Stomach smooth muscle (tissue), 2 donors: Measurements from ENCODE around the gene DEFB113.

ENCODE experiments used
- H3K27ac ChIP-seq: one replicate; pipeline ENCODE4 v1.7.0; 2013; ENCODE audit warnings: mild to moderate bottlenecking, low read length, inconsistent platforms
- H3K27me3 ChIP-seq, 2 donors: one replicate each; pipeline ENCODE4 v1.7.0; 2013; ENCODE audit warnings: low read length in 2 of 2; ENCODE audit not compliant: insufficient read depth in 2 of 2, control insufficient read depth in 1 of 2
- H3K36me3 ChIP-seq, 2 donors: one replicate each; pipeline ENCODE4 v1.7.0; 2013; ENCODE audit warnings: low read length in 2 of 2; ENCODE audit not compliant: control insufficient read depth in 2 of 2, insufficient read depth in 2 of 2
- H3K4me1 ChIP-seq: one replicate; pipeline ENCODE4 v1.7.0; 2013; ENCODE audit warnings: low read length; ENCODE audit not compliant: control insufficient read depth, insufficient read depth
- H3K4me3 ChIP-seq, 2 donors: one replicate each; pipeline ENCODE4 v1.7.0; 2013; ENCODE audit warnings: low read length in 2 of 2
- H3K9ac ChIP-seq, 2 donors: one replicate each; pipeline ENCODE4 v1.7.0; 2013; ENCODE audit warnings: low read length in 2 of 2, mild to moderate bottlenecking in 1 of 2
- H3K9me3 ChIP-seq, 2 donors: one replicate each; pipeline ENCODE4 v1.7.0; 2013; ENCODE audit warnings: low read length in 2 of 2; ENCODE audit not compliant: control insufficient read depth in 2 of 2
- donor health status: healthy.
- donor health status: Pancreatic carcinoma.

Gene DEFB113, protein sequence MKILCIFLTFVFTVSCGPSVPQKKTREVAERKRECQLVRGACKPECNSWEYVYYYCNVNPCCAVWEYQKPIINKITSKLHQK

GRCh38 chr6:49969605-49970004 is at the start of gene DEFB113:
Gene DEFB113, minus strand, starts transcription at chr6:49969625. Its CDS starts 0 bp downstream, at chr6:49969625.
- H3K9me3 ChIP-seq, result no peaks in the 10 kb centered on the region
- H3K4me3 ChIP-seq, result no peak within 1 kb of the TSS
- no peaks in the 10 kb centered on the region for H3K4me1 ChIP-seq
- no peak within 1 kb of the TSS for H3K27ac ChIP-seq
- H3K36me3 ChIP-seq, result no peaks in the 10 kb centered on the region
- no peak within 1 kb of the TSS for H3K9ac ChIP-seq
- H3K27me3 ChIP-seq, result no peaks in the 10 kb centered on the region

DNA sequence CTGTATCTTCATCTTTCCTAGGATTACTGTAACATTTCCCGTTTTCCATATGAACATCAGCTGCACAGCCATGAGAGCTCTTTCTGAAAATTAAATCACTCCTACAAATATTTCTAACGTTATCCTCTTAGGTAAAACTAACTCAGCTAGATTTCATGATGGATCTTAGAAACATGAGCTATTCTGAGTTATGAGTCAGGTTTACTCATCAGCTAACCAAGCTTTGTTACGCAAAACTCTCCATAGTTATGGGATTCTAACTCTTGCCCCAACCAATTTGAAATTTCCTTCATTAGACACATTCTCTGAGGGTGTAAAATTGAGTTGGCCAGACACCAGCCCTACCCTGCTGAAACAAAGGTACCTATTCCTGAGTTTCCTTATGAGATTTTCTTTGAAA is 38.4 kb upstream of the DEFB113 start:
- Histone ChIP-seq H3K4me1 (no peaks in the 10 kb centered on the region), H3K9me3 (no peaks in the 10 kb centered on the region), H3K27me3 (no peaks in the 10 kb centered on the region)

GRCh38 chr6:50003139-50003538 is 33.7 kb upstream of the DEFB113 start:
- H3K4me3 ChIP-seq, result no peak overlapping the region
- no peak overlapping the region for H3K9ac ChIP-seq
- H3K27ac ChIP-seq, result no peak overlapping the region
- H3K36me3 ChIP-seq, result no peaks in the 10 kb centered on the region
- H3K9me3 ChIP-seq, result no peaks in the 10 kb centered on the region
- H3K4me1 ChIP-seq, result no peaks in the 10 kb centered on the region
- no peaks in the 10 kb centered on the region for H3K27me3 ChIP-seq

More for the DNA sequence above, 38.4 kb upstream of the DEFB113 start:
- Histone ChIP-seq H3K4me3 (no peak overlapping the region), H3K27ac (no peak overlapping the region), H3K36me3 (no peaks in the 10 kb centered on the region), H3K9ac (no peak overlapping the region)

GRCh38 chr6:49995278-49995677 is 25.9 kb upstream of the DEFB113 start:
- H3K27me3 ChIP-seq, result no peaks in the 10 kb centered on the region
- H3K36me3 ChIP-seq, result no peaks in the 10 kb centered on the region
- H3K4me3 ChIP-seq, result no peak overlapping the region
- H3K9ac ChIP-seq, result no peak overlapping the region
- no peak overlapping the region for H3K27ac ChIP-seq
- H3K9me3 ChIP-seq, result no peaks in the 10 kb centered on the region
- no peaks in the 10 kb centered on the region for H3K4me1 ChIP-seq

DNA sequence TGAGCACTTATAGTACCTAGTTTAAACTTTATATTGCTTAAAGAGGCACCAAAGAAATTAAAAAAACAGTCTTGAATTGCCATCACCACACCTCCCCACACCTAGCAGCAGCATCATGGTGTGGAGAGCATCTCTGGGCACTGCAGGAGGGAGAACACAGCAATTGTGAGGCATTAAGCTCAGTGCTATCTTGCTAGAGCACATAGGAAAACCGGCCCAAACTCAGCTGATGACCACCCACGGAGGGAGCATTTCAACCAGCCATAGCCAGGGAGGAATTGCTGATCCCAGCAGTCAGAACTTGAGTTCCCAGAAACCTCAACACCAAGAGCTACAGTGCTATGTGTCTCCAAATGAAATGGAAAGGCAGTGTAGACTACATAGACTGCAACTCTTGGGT is 19.5 kb upstream of the DEFB113 start:
- Histone ChIP-seq H3K27ac (no peak overlapping the region), H3K9ac (no peak overlapping the region), H3K9me3 (no peaks in the 10 kb centered on the region), H3K27me3 (no peaks in the 10 kb centered on the region), H3K36me3 (no peaks in the 10 kb centered on the region), H3K4me1 (no peaks in the 10 kb centered on the region), H3K4me3 (no peak overlapping the region)

DNA sequence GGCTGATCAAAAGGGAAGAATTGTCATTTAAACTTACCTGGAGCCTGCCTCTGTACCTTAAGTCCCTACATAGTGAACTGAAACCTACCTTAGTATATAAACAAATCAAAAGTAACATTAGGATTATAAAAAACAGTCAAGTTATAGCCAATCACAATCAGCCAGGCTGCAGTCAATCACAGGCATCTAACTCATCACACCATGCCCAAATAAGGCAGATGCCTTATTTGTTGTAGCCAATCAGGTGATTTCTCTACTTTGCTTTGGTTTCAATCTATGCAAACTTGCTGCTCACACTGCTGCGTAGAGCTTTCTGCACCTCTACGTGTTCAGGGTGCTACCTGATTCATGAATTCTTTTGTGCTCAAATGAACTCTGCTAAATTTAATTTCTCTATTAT is 18.3 kb upstream of the DEFB113 start:
- H3K9ac ChIP-seq, result no peak overlapping the region
- no peaks in the 10 kb centered on the region for H3K36me3 ChIP-seq
- H3K4me1 ChIP-seq, result no peaks in the 10 kb centered on the region
- no peaks in the 10 kb centered on the region for H3K9me3 ChIP-seq
- no peaks in the 10 kb centered on the region for H3K27me3 ChIP-seq
- H3K4me3 ChIP-seq, result no peak overlapping the region
- no peak overlapping the region for H3K27ac ChIP-seq

GRCh38 chr6:49986551-49986950 is 17.1 kb upstream of the DEFB113 start:
- Histone ChIP-seq H3K9ac (no peak overlapping the region), H3K36me3 (no peaks in the 10 kb centered on the region), H3K27ac (no peak overlapping the region), H3K4me3 (no peak overlapping the region), H3K4me1 (no peaks in the 10 kb centered on the region), H3K27me3 (no peaks in the 10 kb centered on the region), H3K9me3 (no peaks in the 10 kb centered on the region)

DNA sequence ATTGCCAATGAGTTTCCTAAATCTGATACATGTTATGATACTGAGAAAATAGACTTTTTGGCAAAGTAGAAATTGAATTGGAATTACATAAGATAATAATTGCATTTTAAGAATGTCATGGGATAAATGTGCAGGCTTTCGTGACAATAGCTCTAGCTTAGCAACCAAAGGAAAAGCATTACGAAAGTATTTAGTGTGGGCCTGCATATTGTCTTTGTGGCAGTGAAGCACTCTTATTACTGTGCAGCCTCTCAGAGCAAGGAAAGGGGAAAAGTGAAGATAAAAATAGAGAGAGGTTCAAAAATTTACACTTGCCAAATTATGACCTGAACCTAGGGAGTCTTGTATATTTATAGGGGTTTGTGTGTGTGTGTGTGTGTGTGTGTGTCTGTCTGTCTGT is 12.6 kb upstream of the DEFB113 start:
- H3K4me1 ChIP-seq, result no peaks in the 10 kb centered on the region
- no peak overlapping the region for H3K4me3 ChIP-seq
- H3K9me3 ChIP-seq, result no peaks in the 10 kb centered on the region
- no peak overlapping the region for H3K27ac ChIP-seq
- no peak overlapping the region for H3K9ac ChIP-seq
- no peaks in the 10 kb centered on the region for H3K27me3 ChIP-seq
- no peaks in the 10 kb centered on the region for H3K36me3 ChIP-seq

GRCh38 chr6:49980898-49981297 is 11.5 kb upstream of the DEFB113 start:
- no peaks in the 10 kb centered on the region for H3K4me1 ChIP-seq
- H3K4me3 ChIP-seq, result no peak overlapping the region
- no peak overlapping the region for H3K27ac ChIP-seq
- H3K36me3 ChIP-seq, result no peaks in the 10 kb centered on the region
- H3K27me3 ChIP-seq, result no peaks in the 10 kb centered on the region
- no peaks in the 10 kb centered on the region for H3K9me3 ChIP-seq
- H3K9ac ChIP-seq, result no peak overlapping the region

- H3K9me3 ChIP-seq, result no peaks in the 10 kb centered on the region
- H3K27me3 ChIP-seq, result no peaks in the 10 kb centered on the region
- H3K9ac ChIP-seq, result no peak overlapping the region
- no peaks in the 10 kb centered on the region for H3K4me1 ChIP-seq
- H3K27ac ChIP-seq, result no peak overlapping the region
- H3K4me3 ChIP-seq, result no peak overlapping the region
- H3K36me3 ChIP-seq, result no peaks in the 10 kb centered on the region
Measured at GRCh38 chr6:49979584-49979983, 10.2 kb upstream of the DEFB113 start.

DNA sequence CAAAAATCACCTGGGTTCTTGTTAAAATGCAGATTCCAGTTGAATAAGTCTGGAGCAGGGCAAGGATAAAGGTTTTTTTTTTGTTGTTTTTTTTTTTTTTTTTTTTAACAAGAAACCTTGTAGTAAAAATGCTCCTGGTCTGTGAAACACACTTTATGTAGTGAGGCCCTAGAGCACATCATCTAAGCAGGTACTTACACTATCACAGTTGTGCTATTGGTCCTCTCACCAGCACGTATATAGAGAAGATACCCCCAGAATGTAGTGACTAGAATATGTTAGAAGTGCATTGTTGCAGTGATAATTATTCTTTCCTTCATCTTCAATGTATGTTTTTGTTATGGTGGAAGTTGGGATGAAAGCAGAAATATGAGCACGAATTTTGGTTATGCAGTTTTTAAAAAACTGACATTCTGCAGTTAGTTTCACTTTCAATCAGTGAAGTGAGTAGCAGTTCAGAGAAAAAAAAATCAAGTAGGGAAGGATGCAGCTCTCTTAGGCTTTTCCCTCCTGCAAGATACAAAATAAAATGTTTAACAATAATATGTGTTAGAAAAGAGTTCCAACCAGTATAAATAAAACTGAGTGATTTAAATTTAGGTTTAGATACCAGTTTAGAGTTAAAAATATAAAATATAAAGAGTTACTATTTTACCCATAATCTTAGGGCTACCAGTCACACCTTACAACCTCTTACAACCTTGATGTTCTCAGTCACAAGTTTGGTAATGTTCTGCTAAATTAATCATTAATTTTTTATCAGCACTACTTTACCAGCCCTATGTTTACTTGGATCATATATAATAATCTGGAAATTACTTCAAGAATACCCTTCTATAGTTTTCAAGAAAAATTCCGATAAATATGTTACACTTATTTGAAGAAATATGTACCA is 9.2 kb upstream of the DEFB113 start:
- Histone ChIP-seq H3K27ac (no peak overlapping the region), H3K9ac (no peak overlapping the region), H3K4me1 (no peaks in the 10 kb centered on the region), H3K36me3 (no peaks in the 10 kb centered on the region), H3K27me3 (no peaks in the 10 kb centered on the region), H3K9me3 (no peaks in the 10 kb centered on the region), H3K4me3 (peak overlapping the region; percentile 40 to 52)
